GM12873 (cell line): Measurements from ENCODE around the gene LRIG2.

Source experiments
- CTCF ChIP-seq: IDR thresholded peaks from 2 replicates; pipeline ENCODE4 v1.5.1; 2012; ENCODE audit warnings: low read depth, mild to moderate bottlenecking, moderate library complexity, low read length, control low read depth; ENCODE audit not compliant: insufficient read depth; ENCODE audit errors: missing control alignments

LRIG2 gene

GRCh38 chr1:113048064-113048463 lies 24.9 kb upstream of the LRIG2 start:
- no peak for TF ChIP-seq CTCF

DNA sequence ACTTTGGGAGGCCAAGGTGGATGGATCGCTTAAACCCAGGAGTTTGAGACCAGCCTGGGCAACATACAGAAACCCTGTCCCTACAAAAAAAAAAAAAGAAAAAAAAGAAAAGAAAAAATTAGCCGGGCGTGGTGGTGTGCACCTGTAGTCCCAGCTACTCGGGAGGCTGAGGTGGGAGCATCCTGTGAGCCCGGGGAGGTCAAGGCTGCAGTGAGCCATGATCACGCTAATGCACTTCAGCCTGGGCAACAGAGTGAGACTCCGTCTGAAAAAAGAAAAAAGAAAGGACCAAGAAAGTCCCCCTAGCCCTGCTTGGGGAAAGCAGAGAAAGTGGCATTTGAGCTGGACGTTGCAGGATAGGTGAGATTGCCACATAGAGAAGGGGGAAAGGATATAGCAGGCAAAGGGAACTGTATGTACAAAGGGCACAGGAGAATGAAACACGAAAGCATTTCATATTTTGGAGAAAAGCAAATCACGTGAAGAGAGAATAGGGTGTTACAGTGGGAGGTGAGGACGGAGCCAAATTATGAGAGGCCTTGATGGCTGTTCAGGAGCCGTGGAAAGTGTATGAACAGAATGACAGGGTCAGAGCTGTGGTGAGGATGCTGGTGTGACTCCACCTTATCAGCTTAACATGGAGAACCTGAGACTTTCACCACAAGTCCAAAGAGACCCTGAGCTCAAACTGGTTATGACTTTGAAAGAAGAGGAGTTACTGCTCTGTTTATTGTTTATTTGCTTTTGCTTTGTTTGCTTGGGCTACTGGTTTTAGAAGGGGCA lies 19.5 kb upstream of the LRIG2 start:
- TF ChIP-seq CTCF, result no peak

GRCh38 chr1:113055570-113055969 lies 17.4 kb upstream of the LRIG2 start:
- no peak for TF ChIP-seq CTCF

GRCh38 chr1:113057006-113057405 lies 16.0 kb upstream of the LRIG2 start:
- TF ChIP-seq CTCF, result no peak

GRCh38 chr1:113058941-113059706 lies 13.9 kb upstream of the LRIG2 start:
- TF ChIP-seq CTCF, result no peak

- no peak for TF ChIP-seq CTCF
These were observed 749 bp upstream of the LRIG2 start for GRCh38 chr1:113072141-113072756.

DNA sequence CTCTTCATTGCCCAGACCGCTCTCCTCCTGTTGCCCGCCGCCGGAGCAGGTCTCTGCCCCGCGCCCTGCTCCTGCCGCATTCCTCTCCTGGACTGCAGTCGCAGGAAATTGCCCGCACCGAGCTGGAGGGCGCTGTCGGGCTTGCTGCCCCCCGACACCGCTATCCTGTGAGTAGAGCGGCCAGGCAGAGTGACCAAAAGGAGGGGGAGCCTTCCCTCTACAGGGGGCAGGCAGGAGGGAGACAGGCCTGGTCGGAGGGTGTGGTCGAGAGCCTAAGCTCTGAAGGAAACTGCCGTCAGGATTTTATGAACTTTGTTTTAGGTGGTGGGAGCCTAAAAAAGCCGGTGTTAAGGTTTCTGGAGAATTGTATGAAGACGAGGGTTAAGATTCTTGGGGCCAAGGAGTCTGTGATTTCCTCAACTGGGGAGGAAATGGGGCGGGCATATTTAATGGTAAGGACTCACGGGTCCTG lies 517 bp downstream of the LRIG2 start:
- peak; percentile 35 for TF ChIP-seq CTCF
